Ascending aorta (tissue), 2 donors: ENCODE measurements around the gene ZSCAN21. TPM values are rescaled to one million over a fixed set of nuclear protein-coding genes. Genes with fewer than 3 reads are reported as not detected.
A peak's percentile ranks its signal among the peaks of the same experiment; 100 is the strongest.

Experiments used
- DNase-seq, 2 donors: peaks; one replicate each; pipeline ENCODE4 v3.0.0-alpha.2; 2019; ENCODE audit warnings: low spot score in 2 of 2
- H3K27ac ChIP-seq, 2 donors: fragments of 200-600 bp; sonication (generic); one replicate each; pipeline ENCODE4 v1.5.1; 2016 to 2017; ENCODE audit warnings: mild to moderate bottlenecking in 1 of 2
- H3K27me3 ChIP-seq: fragments of 200-600 bp; sonication (generic); one replicate; pipeline ENCODE4 v1.5.1; 2017
- H3K36me3 ChIP-seq, 2 donors: fragments of 200-600 bp; sonication (generic); one replicate each; pipeline ENCODE4 v1.5.1; 2016
- H3K4me1 ChIP-seq, 2 donors: fragments of 200-600 bp; sonication (generic); one replicate each; pipeline ENCODE4 v1.5.1; 2016 to 2017; ENCODE audit warnings: mild to moderate bottlenecking in 1 of 2
- H3K4me3 ChIP-seq, 2 donors: fragments of 200-600 bp; sonication (generic); one replicate each; pipeline ENCODE4 v1.5.1; 2016 to 2017; ENCODE audit warnings: mild to moderate bottlenecking in 1 of 2
- H3K9me3 ChIP-seq, 2 donors: fragments of 200-600 bp; sonication (generic); one replicate each; pipeline ENCODE4 v1.5.1; 2016
- CTCF ChIP-seq, 3 experiments: fragments of 200-600 bp in 2 of 3; fragments of 450-650 bp in 1 of 3; sonication (generic) in 2 of 3; IDR thresholded peaks; one replicate each; pipeline ENCODE4 v1.5.1; 2016 to 2019; ENCODE audit warnings: antibody characterized with exemption in 3 of 3, mild to moderate bottlenecking in 1 of 3, moderate library complexity in 1 of 3
- intact Hi-C: fragments of 100-400 bp; cut with DNase I; formaldehyde crosslinking; loops from one replicate; pipeline ENCODE4 v1.15.1; 2023
- total RNA-seq: library from RNA; depleted of rRNA; stranded (reverse); fragments of >200 nt; gene quantifications from one replicate; pipeline ENCODE4 v1.1.0, GENCODE V29; 2016

The ZSCAN21 gene
- total RNA-seq, 1 donor from 2014 or later: 58.5 TPM

DNA sequence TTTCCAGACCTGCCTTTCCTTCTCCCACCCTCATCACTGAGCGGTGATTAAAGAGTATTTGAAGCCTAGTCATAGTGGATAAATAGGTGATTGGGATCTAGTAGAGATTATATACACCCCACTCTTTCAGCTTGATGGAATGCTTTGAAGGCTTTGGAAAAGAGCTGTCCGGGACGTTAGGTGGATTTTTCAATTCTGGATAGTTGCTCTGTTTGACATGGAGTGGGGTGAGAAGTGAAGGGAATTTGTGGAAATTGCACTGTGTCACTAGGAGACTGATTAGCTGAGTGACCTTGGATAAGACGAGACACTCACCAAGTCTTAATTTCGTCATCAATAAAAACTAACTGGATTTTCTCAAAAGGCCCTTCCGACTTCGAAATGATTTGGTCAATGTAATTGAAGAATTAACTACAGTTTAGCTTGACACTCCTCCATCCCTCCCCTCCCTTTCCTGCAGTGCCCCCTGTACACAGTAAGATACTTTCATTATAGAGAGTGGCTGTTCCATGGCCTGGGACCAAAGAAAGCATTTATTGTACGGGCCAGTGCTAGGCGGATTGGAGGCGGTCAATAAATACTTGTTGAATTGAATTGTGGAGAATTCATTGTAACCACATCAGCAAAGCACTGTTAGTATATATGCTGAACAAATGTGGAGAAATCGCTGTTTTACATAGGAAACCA, 33.2 kb upstream of the ZSCAN21 start:
- peak overlapping the region; percentile 97 to 98 for H3K27ac ChIP-seq
- H3K4me1 ChIP-seq: peaks cover 0 to 16% of the 10 kb centered on the region in 2 donors
- H3K4me3 ChIP-seq: peak overlapping the region; percentile 94 to 96
- no peak for TF ChIP-seq CTCF (IDR thresholded peaks at IDR 0.05)
- no peak for DNase-seq
- H3K9me3 ChIP-seq: no peaks in the 10 kb centered on the region
- H3K36me3 ChIP-seq: no peaks in the 10 kb centered on the region
- intact Hi-C loops: no loop called here
- no peaks in the 10 kb centered on the region for H3K27me3 ChIP-seq

- Histone ChIP-seq H3K9me3 (no peaks in the 10 kb centered on the region), H3K4me1 (peaks cover 0 to 16% of the 10 kb centered on the region in 2 donors), H3K27ac (peak overlapping the region in 1 of 2 donors; percentile 20), H3K4me3 (peak overlapping the region in 1 of 2 donors; percentile 94), H3K36me3 (peaks cover 2 to 5% of the 10 kb centered on the region in 2 donors), H3K27me3 (no peaks in the 10 kb centered on the region)
- intact Hi-C loops: no loop called here
- no peak for TF ChIP-seq CTCF (IDR thresholded peaks at IDR 0.05)
- no peak for DNase-seq
Observed at GRCh38 chr7:100017300-100017699, 32.3 kb upstream of the ZSCAN21 start.

- no peaks in the 10 kb centered on the region for H3K27me3 ChIP-seq
- H3K9me3 ChIP-seq: no peaks in the 10 kb centered on the region
- no peak for DNase-seq
- peaks cover 0 to 16% of the 10 kb centered on the region in 2 donors for H3K4me1 ChIP-seq
- intact Hi-C loops: no loop called here
- TF ChIP-seq CTCF (IDR thresholded peaks at IDR 0.05): no peak
- H3K36me3 ChIP-seq: peaks cover 6 to 8% of the 10 kb centered on the region in 2 donors
- H3K27ac ChIP-seq: no peak overlapping the region
- no peak overlapping the region for H3K4me3 ChIP-seq
Observed at GRCh38 chr7:100017875-100018274, 31.7 kb upstream of the ZSCAN21 start.

DNA sequence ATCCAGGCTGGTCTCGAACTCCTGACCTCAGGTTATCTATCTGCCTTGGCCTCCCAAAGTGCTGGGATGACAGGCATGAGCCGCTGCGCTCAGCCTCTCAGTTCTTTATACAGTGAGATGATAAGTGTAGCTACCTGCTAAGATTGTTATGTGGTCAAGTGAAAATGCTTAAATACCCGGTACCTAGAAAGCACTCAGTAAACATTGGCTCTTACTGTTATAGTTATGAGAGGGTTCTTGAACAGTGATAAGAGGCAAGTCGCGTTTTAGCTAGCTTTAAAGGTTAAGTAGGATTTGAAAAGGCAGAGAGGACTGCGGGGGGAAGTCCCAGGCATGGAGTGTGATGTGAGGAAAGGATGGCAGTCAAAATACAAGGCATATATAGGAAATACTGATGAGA, 29.7 kb upstream of the ZSCAN21 start:
- Histone ChIP-seq H3K27ac (no peak overlapping the region), H3K4me1 (peaks cover 0 to 15% of the 10 kb centered on the region in 2 donors)

GRCh38 chr7:100021297-100021696, 28.3 kb upstream of the ZSCAN21 start:
- intact Hi-C loops: no loop called here
- Histone ChIP-seq H3K36me3 (peaks cover 36 to 43% of the 10 kb centered on the region in 2 donors), H3K4me1 (peaks cover 0 to 11% of the 10 kb centered on the region in 2 donors), H3K27ac (no peak overlapping the region), H3K4me3 (no peak overlapping the region), H3K9me3 (no peaks in the 10 kb centered on the region), H3K27me3 (no peaks in the 10 kb centered on the region)
- TF ChIP-seq CTCF (IDR thresholded peaks at IDR 0.05): no peak
- DNase-seq: no peak

More for the DNA sequence above, 29.7 kb upstream of the ZSCAN21 start:
- Histone ChIP-seq H3K9me3 (no peaks in the 10 kb centered on the region), H3K4me3 (no peak overlapping the region), H3K27me3 (no peaks in the 10 kb centered on the region), H3K36me3 (peaks cover 22 to 29% of the 10 kb centered on the region in 2 donors)
- no peak for DNase-seq
- TF ChIP-seq CTCF (IDR thresholded peaks at IDR 0.05): no peak
- intact Hi-C loops: no loop called here
